OCI-LY7 (cell line): ENCODE data around the gene S100A6. TPM values are rescaled to one million over a fixed set of nuclear protein-coding genes. Genes with fewer than 3 reads are reported as not detected.

Experiments used
- BruUV-seq: library from RNA; stranded (reverse); fragments of 400-500 nt; replicated peaks from 2 replicates; lab custom pipeline; 2021; lab: Mats Ljungman, UMichigan
- CTCF ChIA-PET: fragments of 300-600 bp; sonication (Branson Sonifier 250); formaldehyde crosslinking; loops from one replicate; lab custom pipeline; 2022; ENCODE audit warnings: antibody characterized with exemption; ENCODE audit not compliant: unreplicated experiment; lab: Charles Lee
- POLR2A ChIA-PET: fragments of 300-600 bp; sonication (Branson Sonifier 250); formaldehyde crosslinking; loops from one replicate; lab custom pipeline; 2022; ENCODE audit warnings: antibody characterized with exemption; lab: Charles Lee
- DNase-seq: peaks from one replicate; pipeline ENCODE4 v3.0.0-alpha.2; 2015; ENCODE audit warnings: low spot score
- H2AFZ ChIP-seq: fragments of 200-600 bp; sonication (generic), shearing (Covaris generic); 2 replicates; pipeline ENCODE4 v1.6.1; 2014; ENCODE audit warnings: mild to moderate bottlenecking, antibody characterized with exemption, low read length, moderate library complexity
- H3K27ac ChIP-seq: fragments of 200-600 bp; sonication (generic); 2 replicates; pipeline ENCODE4 v1.5.1; 2014; ENCODE audit warnings: mixed run types, low read depth, mild to moderate bottlenecking, moderate library complexity, low read length, inconsistent platforms; ENCODE audit not compliant: poor library complexity, severe bottlenecking
- H3K36me3 ChIP-seq: fragments of 200-600 bp; sonication (generic); 2 replicates; pipeline ENCODE4 v1.6.1; 2014; ENCODE audit warnings: mild to moderate bottlenecking, antibody characterized with exemption, low read length, moderate library complexity, mixed read lengths; ENCODE audit not compliant: insufficient read depth
- H3K4me1 ChIP-seq: fragments of 200-600 bp; sonication (generic); 2 replicates; pipeline ENCODE4 v1.5.1; 2014; ENCODE audit warnings: mild to moderate bottlenecking, low read length; ENCODE audit not compliant: insufficient read depth, poor library complexity, severe bottlenecking
- H3K4me2 ChIP-seq: fragments of 200-600 bp; sonication (generic); 2 replicates; pipeline ENCODE4 v1.6.1; 2014; ENCODE audit warnings: mild to moderate bottlenecking, low read length
- H3K4me3 ChIP-seq: fragments of 200-600 bp; sonication (generic); 2 replicates; pipeline ENCODE4 v1.5.1; 2014; ENCODE audit warnings: mild to moderate bottlenecking, low read depth, low read length; ENCODE audit not compliant: poor library complexity, severe bottlenecking
- H3K79me2 ChIP-seq: fragments of 200-600 bp; sonication (generic); 2 replicates; pipeline ENCODE4 v1.6.1; 2016; ENCODE audit warnings: low read depth, mild to moderate bottlenecking, low read length, moderate library complexity, mixed read lengths; ENCODE audit not compliant: insufficient read depth
- H3K9me2 ChIP-seq: fragments of 200-600 bp; sonication (generic); 2 replicates; pipeline ENCODE4 v1.6.1; 2016; ENCODE audit warnings: mild to moderate bottlenecking, low read length, mixed read lengths; ENCODE audit not compliant: insufficient read depth
- H3K9me3 ChIP-seq: fragments of 200-600 bp; sonication (generic); 2 replicates; pipeline ENCODE4 v1.6.1; 2014; ENCODE audit warnings: mild to moderate bottlenecking, mixed run types, low read length, mixed read lengths
- H4K20me1 ChIP-seq: fragments of 200-600 bp; sonication (generic); 2 replicates; pipeline ENCODE4 v1.6.1; 2014; ENCODE audit warnings: mild to moderate bottlenecking, antibody characterized with exemption, low read length, moderate library complexity, mixed read lengths; ENCODE audit not compliant: insufficient read depth
- CTCF ChIP-seq: fragments of 200-600 bp; sonication (generic); conservative IDR thresholded peaks from 2 replicates; pipeline ENCODE4 v1.5.1; 2014; ENCODE audit warnings: mild to moderate bottlenecking, antibody characterized with exemption, low read length, moderate library complexity, mixed read lengths
- EZH2phosphoT487 ChIP-seq: fragments of 200-600 bp; sonication (generic); IDR thresholded peaks from 2 replicates; pipeline ENCODE4 v1.6.1; 2018; ENCODE audit warnings: low read depth, borderline replicate concordance, mild to moderate bottlenecking, mixed run types, antibody characterized with exemption, low read length, moderate library complexity, mixed read lengths
- intact Hi-C: fragments of 100-400 bp; cut with micrococcal nuclease; formaldehyde crosslinking; loops from one replicate; pipeline ENCODE4 v1.10.0; 2022; ENCODE audit not compliant: unreplicated experiment
- total RNA-seq, 2 experiments: library from RNA; depleted of rRNA in 1 of 2; stranded (reverse); fragments of >200 nt in 1 of 2; shearing (Covaris generic) in 1 of 2; gene quantifications; 2 replicates each; pipeline ENCODE4 v1.2.3, GENCODE V29; 2014 to 2022

S100A6 gene
- total RNA-seq, 2 experiments from 2014 or later: not detected

DNA sequence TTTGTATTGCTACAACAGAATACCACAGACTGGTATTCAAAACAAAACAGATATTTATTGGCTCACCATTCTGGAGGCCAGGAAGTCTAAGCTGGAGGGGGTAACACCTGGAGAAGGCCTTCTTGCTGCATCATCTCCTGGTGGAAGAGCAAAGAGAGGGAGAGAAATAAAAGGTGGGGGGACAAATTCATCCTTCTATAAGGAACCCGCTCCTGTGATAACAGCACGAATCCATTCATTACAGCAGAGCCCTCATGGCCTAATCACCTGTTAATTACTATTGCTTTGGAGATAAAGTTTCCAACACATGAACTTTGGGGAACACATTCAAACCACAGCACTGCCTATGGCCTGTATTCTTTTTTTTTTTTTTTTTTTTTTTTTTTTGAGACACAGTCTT lies 24.4 kb upstream of the S100A6 start:
- no peak for TF ChIP-seq EZH2phosphoT487
- TF ChIP-seq CTCF: no peak
- no peaks in the 10 kb centered on the region for H3K36me3 ChIP-seq
- H3K9me3 ChIP-seq: no peaks in the 10 kb centered on the region
- POLR2A ChIA-PET: interaction anchor here (0.7 kb wide), 1 partner anchor 50 kb away, joined by 5 read pairs; no protein-coding TSS in a partner anchor
- no peak for DNase-seq
- CTCF ChIA-PET: interaction anchor here (0.5 kb wide), 1 partner anchor 1403 kb away, joined by 5 read pairs; no protein-coding TSS in a partner anchor
- intact Hi-C loops: no loop called here
- H3K27ac ChIP-seq: no peak overlapping the region
- no peak overlapping the region for H3K4me3 ChIP-seq
- H3K4me1 ChIP-seq: no peaks in the 10 kb centered on the region
- no peak overlapping the region for H2AFZ ChIP-seq
- BruUV-seq: no TSS peak
- no peaks in the 10 kb centered on the region for H4K20me1 ChIP-seq
- H3K4me2 ChIP-seq: no peak overlapping the region
- no peaks in the 10 kb centered on the region for H3K79me2 ChIP-seq
- H3K9me2 ChIP-seq: no peaks in the 10 kb centered on the region

DNA sequence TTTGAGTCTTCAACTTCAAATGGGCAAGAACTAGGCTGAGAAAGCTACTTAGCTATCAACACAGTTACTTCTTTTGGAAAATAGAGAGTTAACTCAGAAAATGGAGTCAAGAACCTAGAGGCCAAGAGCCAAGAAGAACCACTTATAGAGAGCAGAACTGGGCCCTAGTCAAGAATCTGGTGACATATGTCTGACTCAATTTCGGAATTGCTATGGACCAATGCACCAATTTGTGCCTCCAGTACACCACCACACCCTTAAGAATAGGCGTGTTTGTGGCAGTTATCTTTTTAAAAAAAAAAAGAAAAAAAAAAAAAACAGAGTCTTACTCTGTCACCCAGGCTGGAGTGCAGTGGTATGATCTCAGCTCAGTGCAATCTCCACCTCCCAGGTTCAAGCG lies 22.1 kb upstream of the S100A6 start:
- H3K4me3 ChIP-seq: no peak overlapping the region
- DNase-seq: no peak
- CTCF ChIA-PET: interaction anchor here (0.6 kb wide), 1 partner anchor 683 kb away, joined by 3 read pairs; no protein-coding TSS in a partner anchor
- intact Hi-C loops: no loop called here
- TF ChIP-seq CTCF (no peak), EZH2phosphoT487 (no peak)
- no peaks in the 10 kb centered on the region for H3K4me1 ChIP-seq
- H3K79me2 ChIP-seq: no peaks in the 10 kb centered on the region
- no peak overlapping the region for H2AFZ ChIP-seq
- no peaks in the 10 kb centered on the region for H4K20me1 ChIP-seq
- no peak overlapping the region for H3K27ac ChIP-seq
- no peak overlapping the region for H3K4me2 ChIP-seq
- no peaks in the 10 kb centered on the region for H3K36me3 ChIP-seq
- no peaks in the 10 kb centered on the region for H3K9me2 ChIP-seq
- BruUV-seq: no TSS peak
- no peaks in the 10 kb centered on the region for H3K9me3 ChIP-seq
- POLR2A ChIA-PET: interaction anchor here (0.6 kb wide), 1 partner anchor 35 kb away, joined by 3 read pairs; no protein-coding TSS in a partner anchor

- H3K4me3 ChIP-seq: no peak overlapping the region
- no peak for DNase-seq
- H3K4me2 ChIP-seq: no peak overlapping the region
- TF ChIP-seq EZH2phosphoT487: no peak
- TF ChIP-seq CTCF: no peak
- intact Hi-C loops: no loop called here
- H3K36me3 ChIP-seq: no peaks in the 10 kb centered on the region
- H3K9me2 ChIP-seq: no peaks in the 10 kb centered on the region
- POLR2A ChIA-PET: interaction anchor here (0.7 kb wide), 2 partner anchors 100 to 836 kb away, joined by 3 read pairs; no protein-coding TSS in a partner anchor
- H3K79me2 ChIP-seq: no peaks in the 10 kb centered on the region
- BruUV-seq: no TSS peak
- no peaks in the 10 kb centered on the region for H3K4me1 ChIP-seq
- no peaks in the 10 kb centered on the region for H4K20me1 ChIP-seq
- H3K9me3 ChIP-seq: no peaks in the 10 kb centered on the region
- no peak overlapping the region for H2AFZ ChIP-seq
- no peak overlapping the region for H3K27ac ChIP-seq
- CTCF ChIA-PET: no interaction called here
Observed at GRCh38 chr1:153556348-153556747, 20.6 kb upstream of the S100A6 start.
